ENCODE results near the gene CLCN7.

Gene CLCN7

GRCh38 chr16:1450218-1450617, 24.6 kb downstream of the CLCN7 start:
- Mint-ChIP-seq H3K4me1 (no peaks in the 10 kb centered on the region), H3K9me3 (no peaks in the 10 kb centered on the region), H3K27me3 (no peaks in the 10 kb centered on the region), H3K27ac (ENCODE audit: low read depth) (no peak overlapping the region), H3K36me3 (ENCODE audit: insufficient read depth) (peaks cover 9% of the 10 kb centered on the region), H3K4me3 (no peak overlapping the region)
- no peak for DNase-seq (ENCODE audit: low spot score in 2 of 2)
- no peak for ATAC-seq (replicated peaks; ENCODE audit: extremely low read depth, poor library complexity, severe bottlenecking)

- no peaks in the 10 kb centered on the region for H3K4me1 Mint-ChIP-seq
These were observed 25.5 kb downstream of the CLCN7 start for GRCh38 chr16:1449201-1449788.

GRCh38 chr16:1448536-1449116, 26.2 kb downstream of the CLCN7 start:
- Mint-ChIP-seq H3K9me3 (no peaks in the 10 kb centered on the region), H3K4me3 (no peak overlapping the region), H3K27ac (ENCODE audit: low read depth) (no peak overlapping the region), H3K4me1 (no peaks in the 10 kb centered on the region), H3K27me3 (no peaks in the 10 kb centered on the region), H3K36me3 (ENCODE audit: insufficient read depth) (peaks cover 7% of the 10 kb centered on the region)
- no peak for ATAC-seq (replicated peaks; ENCODE audit: extremely low read depth, poor library complexity, severe bottlenecking)
- DNase-seq (ENCODE audit: low spot score in 2 of 2), result no peak

More at GRCh38 chr16:1449201-1449788, 25.5 kb downstream of the CLCN7 start:
- DNase-seq (ENCODE audit: low spot score in 2 of 2), result no peak
- H3K9me3 Mint-ChIP-seq, result no peaks in the 10 kb centered on the region
- no peak overlapping the region for H3K4me3 Mint-ChIP-seq
- peaks cover 9% of the 10 kb centered on the region for H3K36me3 Mint-ChIP-seq (ENCODE audit: insufficient read depth)
- H3K27me3 Mint-ChIP-seq, result no peaks in the 10 kb centered on the region
- ATAC-seq (replicated peaks; ENCODE audit: extremely low read depth, poor library complexity, severe bottlenecking), result no peak
- no peak overlapping the region for H3K27ac Mint-ChIP-seq (ENCODE audit: low read depth)

- peaks cover 6% of the 10 kb centered on the region for H3K36me3 Mint-ChIP-seq (ENCODE audit: insufficient read depth)
- H3K27ac Mint-ChIP-seq (ENCODE audit: low read depth), result no peak overlapping the region
- no peaks in the 10 kb centered on the region for H3K27me3 Mint-ChIP-seq
- H3K4me3 Mint-ChIP-seq, result no peak overlapping the region
- DNase-seq (ENCODE audit: low spot score in 2 of 2), result no peak
- no peaks in the 10 kb centered on the region for H3K4me1 Mint-ChIP-seq
- H3K9me3 Mint-ChIP-seq, result no peaks in the 10 kb centered on the region
- ATAC-seq (replicated peaks; ENCODE audit: extremely low read depth, poor library complexity, severe bottlenecking), result no peak
These were observed 26.9 kb downstream of the CLCN7 start for GRCh38 chr16:1447965-1448364.

GRCh38 chr16:1446296-1447080, 28.3 kb downstream of the CLCN7 start:
- H3K36me3 Mint-ChIP-seq (ENCODE audit: insufficient read depth), result no peaks in the 10 kb centered on the region
- ATAC-seq (replicated peaks; ENCODE audit: extremely low read depth, poor library complexity, severe bottlenecking) (no peak), DNase-seq (ENCODE audit: low spot score in 2 of 2) (no peak)
- H3K9me3 Mint-ChIP-seq, result no peaks in the 10 kb centered on the region
- H3K4me3 Mint-ChIP-seq, result no peak overlapping the region
- no peaks in the 10 kb centered on the region for H3K27me3 Mint-ChIP-seq
- no peaks in the 10 kb centered on the region for H3K4me1 Mint-ChIP-seq
- no peak overlapping the region for H3K27ac Mint-ChIP-seq (ENCODE audit: low read depth)

- Mint-ChIP-seq H3K36me3 (ENCODE audit: insufficient read depth) (no peaks in the 10 kb centered on the region), H3K4me3 (no peak overlapping the region), H3K27me3 (no peaks in the 10 kb centered on the region), H3K4me1 (no peaks in the 10 kb centered on the region), H3K27ac (ENCODE audit: low read depth) (no peak overlapping the region), H3K9me3 (no peaks in the 10 kb centered on the region)
- DNase-seq (ENCODE audit: low spot score in 2 of 2) (no peak), ATAC-seq (replicated peaks; ENCODE audit: extremely low read depth, poor library complexity, severe bottlenecking) (no peak)
These were observed 29.2 kb downstream of the CLCN7 start for GRCh38 chr16:1445518-1446203.

- Mint-ChIP-seq H3K4me3 (no peak overlapping the region), H3K4me1 (no peaks in the 10 kb centered on the region), H3K9me3 (no peaks in the 10 kb centered on the region), H3K27ac (ENCODE audit: low read depth) (no peak overlapping the region), H3K36me3 (ENCODE audit: insufficient read depth) (no peaks in the 10 kb centered on the region), H3K27me3 (no peaks in the 10 kb centered on the region)
- no peak for DNase-seq (ENCODE audit: low spot score in 2 of 2)
- no peak for ATAC-seq (replicated peaks; ENCODE audit: extremely low read depth, poor library complexity, severe bottlenecking)
These were observed 29.9 kb downstream of the CLCN7 start for GRCh38 chr16:1444730-1445517.

- ATAC-seq (replicated peaks; ENCODE audit: extremely low read depth, poor library complexity, severe bottlenecking) (no peak), DNase-seq (ENCODE audit: low spot score in 2 of 2) (no peak)
- no peak within 1 kb of the TSS for H3K4me3 Mint-ChIP-seq
- no peak within 1 kb of the TSS for H3K27ac Mint-ChIP-seq (ENCODE audit: low read depth)
- no peaks in the 10 kb centered on the region for H3K36me3 Mint-ChIP-seq (ENCODE audit: insufficient read depth)
- H3K9me3 Mint-ChIP-seq, result no peaks in the 10 kb centered on the region
- no peaks in the 10 kb centered on the region for H3K4me1 Mint-ChIP-seq
- no peaks in the 10 kb centered on the region for H3K27me3 Mint-ChIP-seq
These were observed 30.7 kb downstream of the CLCN7 start, which contains the start of gene CCDC154 for GRCh38 chr16:1443980-1444729. Gene CCDC154 (minus strand): TSS chr16:1444556. CDS start chr16:1444322, 234 bp downstream.

GRCh38 chr16:1443403-1443973, 31.3 kb downstream of the CLCN7 start:
- Mint-ChIP-seq H3K27ac (ENCODE audit: low read depth) (no peak overlapping the region), H3K4me3 (no peak overlapping the region), H3K27me3 (no peaks in the 10 kb centered on the region), H3K4me1 (no peaks in the 10 kb centered on the region), H3K9me3 (no peaks in the 10 kb centered on the region), H3K36me3 (ENCODE audit: insufficient read depth) (no peaks in the 10 kb centered on the region)
- DNase-seq (ENCODE audit: low spot score in 2 of 2) (no peak), ATAC-seq (replicated peaks; ENCODE audit: extremely low read depth, poor library complexity, severe bottlenecking) (no peak)

GRCh38 chr16:1442697-1443096, 32.1 kb downstream of the CLCN7 start:
- Mint-ChIP-seq H3K9me3 (no peaks in the 10 kb centered on the region), H3K4me1 (no peaks in the 10 kb centered on the region), H3K27ac (ENCODE audit: low read depth) (no peak overlapping the region), H3K36me3 (ENCODE audit: insufficient read depth) (no peaks in the 10 kb centered on the region), H3K4me3 (no peak overlapping the region), H3K27me3 (no peaks in the 10 kb centered on the region)
- no peak for ATAC-seq (replicated peaks; ENCODE audit: extremely low read depth, poor library complexity, severe bottlenecking)
- no peak for DNase-seq (ENCODE audit: low spot score in 2 of 2)

- Mint-ChIP-seq H3K36me3 (ENCODE audit: insufficient read depth) (no peaks in the 10 kb centered on the region), H3K9me3 (no peaks in the 10 kb centered on the region), H3K4me3 (no peak overlapping the region), H3K4me1 (no peaks in the 10 kb centered on the region), H3K27ac (ENCODE audit: low read depth) (no peak overlapping the region), H3K27me3 (no peaks in the 10 kb centered on the region)
- no peak for DNase-seq (ENCODE audit: low spot score in 2 of 2)
- ATAC-seq (replicated peaks; ENCODE audit: extremely low read depth, poor library complexity, severe bottlenecking), result no peak
These were observed 33.4 kb downstream of the CLCN7 start for GRCh38 chr16:1441391-1441829.
